Breast epithelium (tissue), 3 donors: ENCODE data around the gene MYL10.

Source experiments
- POLR2A ChIP-seq: fragments of 450-650 bp; IDR thresholded peaks from one replicate; pipeline ENCODE4 v1.6.1; 2016; ENCODE audit warnings: antibody characterized with exemption, mild to moderate bottlenecking, moderate library complexity
- POLR2AphosphoS5 ChIP-seq, 3 donors: sonication (generic); formaldehyde crosslinking; IDR thresholded peaks; one replicate each; pipeline ENCODE4 v1.6.1; 2017; ENCODE audit warnings: antibody characterized with exemption in 3 of 3
- TF ChIP-seq, protein P1 (sequence below), 3 donors: fragments of 450-650 bp; IDR thresholded peaks; one replicate each; pipeline ENCODE4 v1.5.1; 2016 to 2017; ENCODE audit warnings: antibody characterized with exemption in 3 of 3, mild to moderate bottlenecking in 3 of 3, moderate library complexity in 3 of 3

- TF ChIP-seq, protein P1, sequence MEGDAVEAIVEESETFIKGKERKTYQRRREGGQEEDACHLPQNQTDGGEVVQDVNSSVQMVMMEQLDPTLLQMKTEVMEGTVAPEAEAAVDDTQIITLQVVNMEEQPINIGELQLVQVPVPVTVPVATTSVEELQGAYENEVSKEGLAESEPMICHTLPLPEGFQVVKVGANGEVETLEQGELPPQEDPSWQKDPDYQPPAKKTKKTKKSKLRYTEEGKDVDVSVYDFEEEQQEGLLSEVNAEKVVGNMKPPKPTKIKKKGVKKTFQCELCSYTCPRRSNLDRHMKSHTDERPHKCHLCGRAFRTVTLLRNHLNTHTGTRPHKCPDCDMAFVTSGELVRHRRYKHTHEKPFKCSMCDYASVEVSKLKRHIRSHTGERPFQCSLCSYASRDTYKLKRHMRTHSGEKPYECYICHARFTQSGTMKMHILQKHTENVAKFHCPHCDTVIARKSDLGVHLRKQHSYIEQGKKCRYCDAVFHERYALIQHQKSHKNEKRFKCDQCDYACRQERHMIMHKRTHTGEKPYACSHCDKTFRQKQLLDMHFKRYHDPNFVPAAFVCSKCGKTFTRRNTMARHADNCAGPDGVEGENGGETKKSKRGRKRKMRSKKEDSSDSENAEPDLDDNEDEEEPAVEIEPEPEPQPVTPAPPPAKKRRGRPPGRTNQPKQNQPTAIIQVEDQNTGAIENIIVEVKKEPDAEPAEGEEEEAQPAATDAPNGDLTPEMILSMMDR (IDR thresholded peaks at IDR 0.05) = no peak
- no peak for TF ChIP-seq POLR2A
- TF ChIP-seq POLR2AphosphoS5 (IDR thresholded peaks at IDR 0.05) = no peak
These were observed 40.8 kb downstream of the MYL10 start for GRCh38 chr7:101588131-101588935.
